HG03139 (cell line): Measurements from ENCODE around the gene FRAT2.

Source experiments
- ATAC-seq: cut with Tn5 transposase; IDR thresholded peaks from one replicate; pipeline ENCODE4 v1.9.1; 2021; ENCODE audit not compliant: unreplicated experiment

The FRAT2 gene

GRCh38 chr10:97334370-97335175, at the start of gene FRAT2:
FRAT2 (minus strand) TSS chr10:97334729; CDS start chr10:97334572, 157 bp downstream.
- ATAC-seq: peak; percentile 72

- no peak for ATAC-seq
These were observed 49.6 kb upstream of the FRAT2 start for GRCh38 chr10:97384156-97384555.

- ATAC-seq: no peak
These were observed 48.6 kb upstream of the FRAT2 start for GRCh38 chr10:97383159-97383558.

GRCh38 chr10:97381626-97382025, 47.1 kb upstream of the FRAT2 start:
- ATAC-seq: no peak

- ATAC-seq: no peak
These were observed 46.0 kb upstream of the FRAT2 start for GRCh38 chr10:97380516-97380915.

- no peak for ATAC-seq
These were observed 44.7 kb upstream of the FRAT2 start for GRCh38 chr10:97378933-97379921.

GRCh38 chr10:97376413-97376812, 41.9 kb upstream of the FRAT2 start:
- no peak for ATAC-seq

- no peak for ATAC-seq
These were observed 38.9 kb upstream of the FRAT2 start for GRCh38 chr10:97373456-97373855.

- ATAC-seq: no peak
These were observed 37.8 kb upstream of the FRAT2 start for GRCh38 chr10:97372233-97372875.

- no peak for ATAC-seq
These were observed 37.2 kb upstream of the FRAT2 start for GRCh38 chr10:97371696-97372095.

- ATAC-seq: no peak
These were observed 32.7 kb upstream of the FRAT2 start for GRCh38 chr10:97367126-97367649.

GRCh38 chr10:97366572-97366971, 32.0 kb upstream of the FRAT2 start:
- ATAC-seq: no peak

- no peak for ATAC-seq
These were observed 31.3 kb upstream of the FRAT2 start for GRCh38 chr10:97365761-97366351.

GRCh38 chr10:97363071-97363470, 28.5 kb upstream of the FRAT2 start:
- ATAC-seq: no peak

GRCh38 chr10:97362310-97363033, 27.9 kb upstream of the FRAT2 start:
- no peak for ATAC-seq

- no peak for ATAC-seq
These were observed 27.0 kb upstream of the FRAT2 start for GRCh38 chr10:97361537-97361901.

- no peak for ATAC-seq
These were observed 26.4 kb upstream of the FRAT2 start for GRCh38 chr10:97360705-97361536.

- ATAC-seq: no peak
These were observed 24.3 kb upstream of the FRAT2 start for GRCh38 chr10:97358781-97359180.

GRCh38 chr10:97358349-97358748, 23.8 kb upstream of the FRAT2 start:
- ATAC-seq: no peak
